HG03025 (cell line): Measurements from ENCODE around the gene VEGFA.

Source experiments
- ATAC-seq: cut with Tn5 transposase; IDR thresholded peaks from one replicate; pipeline ENCODE4 v1.9.1; 2021; ENCODE audit warnings: mild to moderate bottlenecking, moderate library complexity; ENCODE audit not compliant: unreplicated experiment, low FRiP score

The VEGFA gene

DNA sequence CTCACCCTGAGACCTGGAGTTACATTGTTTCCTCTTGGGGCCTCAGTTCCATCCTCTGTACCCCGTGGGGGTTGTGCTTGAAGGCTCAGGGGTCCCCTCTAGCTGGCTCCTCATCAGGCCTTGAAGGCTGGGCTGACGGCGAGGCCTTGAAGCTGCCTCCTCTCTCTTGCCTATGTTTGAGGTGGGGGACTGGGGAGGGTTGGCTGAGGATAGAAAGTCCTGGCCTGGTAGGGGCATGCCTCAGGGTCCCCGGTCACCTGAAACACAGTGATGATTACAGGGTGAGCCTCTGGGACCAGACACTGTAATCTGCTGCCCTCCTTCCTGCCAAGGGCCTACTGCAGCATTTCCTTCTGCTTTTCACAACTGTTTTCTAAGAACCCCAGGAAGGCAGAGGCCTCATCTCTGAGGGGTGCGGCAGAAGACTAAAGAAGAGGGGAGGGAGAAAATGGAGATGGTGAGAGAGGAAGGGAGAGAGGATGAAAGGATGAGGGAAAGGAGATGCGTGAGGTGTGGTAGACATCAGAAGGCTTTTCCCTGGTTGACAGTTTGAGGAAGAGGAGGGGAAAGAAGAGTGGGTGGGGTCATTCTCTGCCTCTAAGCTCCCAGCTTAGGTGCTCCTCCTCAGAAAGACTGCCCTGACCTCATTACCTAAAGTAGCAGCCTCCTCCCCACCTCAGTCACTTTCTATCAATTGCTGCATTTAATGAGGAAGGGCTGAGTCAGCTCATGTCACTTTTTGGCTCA lies 29.7 kb downstream of the VEGFA start:
- ATAC-seq, result no peak

GRCh38 chr6:43800298-43800623 lies 30.2 kb downstream of the VEGFA start:
- ATAC-seq, result no peak

DNA sequence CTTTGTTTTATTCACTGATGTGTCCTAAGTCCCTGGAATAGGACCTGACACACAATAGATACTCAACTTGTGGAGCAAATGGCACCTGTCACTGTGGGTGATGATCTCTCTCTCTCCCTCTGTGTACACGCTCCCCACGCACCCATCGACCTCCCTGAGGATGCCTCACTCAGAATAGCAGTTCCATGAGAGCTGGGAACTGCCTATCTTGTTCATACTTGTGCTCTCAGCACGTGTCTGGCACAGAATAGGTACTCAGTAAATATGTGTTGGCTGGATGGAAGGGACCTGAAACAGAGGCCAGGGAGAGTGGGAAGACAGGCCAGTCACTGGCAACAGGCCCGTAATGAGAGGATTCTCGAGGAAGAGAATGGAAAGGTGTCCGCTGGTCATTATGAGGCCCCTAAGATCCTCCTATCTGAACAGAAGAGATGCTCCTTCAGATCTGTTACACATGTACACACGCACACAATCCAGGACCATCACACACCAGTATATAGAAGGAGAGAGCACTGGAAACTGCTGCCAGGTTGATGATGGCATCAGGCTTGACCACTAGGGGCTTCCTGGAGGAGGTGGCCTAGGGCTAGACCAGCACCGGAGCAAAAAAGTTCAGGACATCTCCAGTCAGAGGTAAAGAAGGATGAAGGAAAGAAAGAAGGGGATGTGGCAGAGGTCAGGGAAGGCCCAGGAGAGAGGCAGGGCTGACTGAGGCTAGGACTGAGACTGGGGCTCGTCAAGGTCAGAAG lies 30.9 kb downstream of the VEGFA start:
- ATAC-seq, result no peak

- no peak for ATAC-seq
Observed at GRCh38 chr6:43801495-43802181, 31.6 kb downstream of the VEGFA start.

- no peak for ATAC-seq
Observed at GRCh38 chr6:43803055-43803782, 33.2 kb downstream of the VEGFA start.

DNA sequence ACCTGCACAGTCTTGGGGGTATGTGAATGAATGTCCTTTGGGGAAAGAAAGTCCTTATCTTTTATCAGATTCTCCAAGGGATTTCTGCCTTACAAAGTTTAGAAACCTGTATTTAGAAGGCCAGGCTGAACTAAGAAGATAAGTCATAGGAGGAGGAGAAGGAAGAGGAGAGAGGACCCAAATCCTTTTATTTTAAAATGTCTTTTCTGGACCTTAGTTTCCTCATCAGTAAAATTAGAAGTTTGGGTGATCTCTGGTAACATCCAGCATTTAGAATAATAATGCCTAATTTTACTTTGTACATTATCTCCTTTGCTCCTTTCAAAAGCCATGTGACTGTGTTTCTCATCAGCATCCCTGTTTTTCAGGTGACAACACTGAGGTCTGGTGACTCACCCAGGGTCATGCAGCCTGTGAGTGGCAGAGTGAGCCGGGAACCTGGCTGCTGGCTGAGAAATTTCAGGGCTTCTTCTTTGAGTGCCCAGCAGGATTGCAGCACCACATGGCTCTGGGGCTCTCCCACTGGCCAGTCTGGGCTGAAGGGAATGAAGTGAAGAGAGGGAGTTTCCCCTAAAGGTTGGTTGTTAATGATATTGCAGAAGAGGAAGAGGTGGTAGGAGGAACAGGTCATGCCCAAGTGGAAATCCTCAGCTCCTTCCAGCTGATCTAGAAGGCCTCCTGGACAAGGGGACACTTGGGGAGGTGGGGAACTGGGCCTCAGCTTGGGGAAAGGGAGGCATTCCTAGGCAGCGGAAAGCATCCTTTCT lies 34.0 kb downstream of the VEGFA start:
- no peak for ATAC-seq

- ATAC-seq, result no peak
Observed at GRCh38 chr6:43804550-43805223, 34.7 kb downstream of the VEGFA start.

DNA sequence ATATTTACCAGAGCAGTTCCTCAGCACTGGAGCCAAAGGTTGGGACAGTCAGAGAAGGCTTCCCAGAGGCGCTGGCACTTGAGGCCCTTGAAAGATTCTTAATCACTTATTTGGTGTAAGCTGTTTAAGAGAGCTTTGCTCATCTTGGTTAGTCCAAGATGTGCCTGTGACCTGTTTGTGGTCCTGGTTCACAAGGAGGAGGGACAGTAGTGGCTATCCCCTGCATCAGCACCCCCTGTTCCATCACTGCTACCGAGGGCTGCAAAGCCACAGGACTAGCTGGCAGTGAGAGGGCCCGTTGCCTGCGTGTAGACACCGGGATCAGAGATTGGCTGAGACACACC lies 35.7 kb downstream of the VEGFA start:
- ATAC-seq, result no peak

GRCh38 chr6:43806043-43806757 lies 36.2 kb downstream of the VEGFA start:
- no peak for ATAC-seq

DNA sequence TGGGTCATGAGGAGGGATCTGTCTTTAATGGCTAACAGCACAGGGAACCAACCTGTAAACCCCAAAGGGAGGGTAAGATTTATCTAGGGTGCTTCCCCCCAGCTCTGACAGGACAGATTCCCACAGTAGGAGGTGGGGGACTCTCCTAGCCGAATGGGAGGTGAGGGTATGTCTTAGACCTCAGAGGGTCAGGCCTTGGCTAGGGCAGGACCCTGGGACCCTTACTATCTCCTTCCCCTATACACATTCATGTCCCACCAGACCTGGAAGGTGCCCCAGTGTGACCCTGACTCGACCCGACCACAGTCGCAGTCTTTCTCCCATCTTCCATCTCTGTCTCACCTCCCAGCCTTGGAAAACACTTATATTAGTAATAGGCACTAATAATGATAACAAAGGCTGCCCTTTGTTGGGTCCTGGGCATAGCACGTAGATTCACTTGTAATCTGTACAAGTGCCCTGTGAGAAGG lies 36.8 kb downstream of the VEGFA start:
- ATAC-seq, result no peak

DNA sequence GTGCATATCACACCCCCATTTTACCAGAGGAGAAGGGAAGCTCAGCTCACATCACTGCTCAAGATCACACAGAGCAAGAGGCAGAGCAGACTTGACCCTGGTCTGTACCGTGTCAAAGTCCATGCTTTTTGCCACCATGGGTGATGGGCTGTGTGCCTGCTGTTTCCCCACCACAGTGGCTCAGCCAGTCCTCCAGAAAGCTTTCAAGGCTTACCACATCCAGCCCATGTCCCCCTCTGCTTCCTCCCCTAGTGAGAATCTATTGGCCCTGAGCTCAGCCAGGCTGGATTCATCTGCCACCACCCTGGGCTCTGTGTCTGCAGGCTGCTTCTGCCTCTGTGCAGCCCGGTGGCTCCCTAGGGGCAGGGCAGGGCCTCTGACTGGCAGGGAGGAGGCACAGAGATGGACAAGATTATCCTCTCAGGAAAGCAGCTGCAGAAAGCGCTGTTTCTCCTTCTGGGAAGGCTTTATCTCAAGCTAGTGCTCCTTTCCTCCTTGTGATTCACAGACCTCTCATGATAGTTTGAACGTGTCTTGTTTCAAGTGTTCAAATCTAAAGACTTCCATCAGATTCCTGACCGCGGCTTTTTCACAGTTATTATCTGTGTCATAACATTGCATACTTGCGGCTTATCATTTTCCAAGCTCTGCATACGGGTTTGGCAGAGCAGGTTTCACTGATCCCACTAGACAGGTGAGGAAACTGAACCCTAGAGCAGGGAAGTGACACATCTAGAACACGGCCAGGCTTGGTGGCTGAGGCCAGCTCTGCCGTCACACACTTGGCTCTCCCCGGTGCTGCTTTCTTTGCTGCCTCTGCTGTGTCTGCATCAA lies 37.4 kb downstream of the VEGFA start:
- no peak for ATAC-seq

- ATAC-seq, result no peak
Observed at GRCh38 chr6:43808412-43808811, 38.4 kb downstream of the VEGFA start.

GRCh38 chr6:43809417-43810305 lies 39.6 kb downstream of the VEGFA start:
- ATAC-seq, result no peak

GRCh38 chr6:43810965-43811732 lies 41.1 kb downstream of the VEGFA start:
- ATAC-seq, result no peak

DNA sequence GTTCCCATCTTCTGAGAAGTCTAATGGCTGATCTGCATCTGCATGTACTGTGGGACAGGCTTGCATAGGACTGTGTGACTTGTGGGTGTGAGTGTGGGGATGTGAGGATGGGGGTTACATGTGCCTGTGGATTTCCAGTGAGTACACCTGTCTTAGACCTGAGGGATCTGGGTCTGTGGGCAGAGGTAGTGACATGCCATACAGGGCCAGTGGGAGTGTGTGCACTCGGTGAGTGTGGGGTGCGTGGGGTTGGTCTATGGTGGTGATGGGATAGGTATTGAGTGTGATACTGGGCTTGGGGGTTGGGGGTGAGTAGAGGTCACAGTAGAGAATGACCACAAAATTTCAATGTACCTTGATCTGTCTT lies 41.7 kb downstream of the VEGFA start:
- ATAC-seq, result no peak

GRCh38 chr6:43812850-43813578 lies 43.0 kb downstream of the VEGFA start:
- no peak for ATAC-seq
